ENCODE results near the gene BLTP3B.

GRCh38 chr12:100120355-100120754, 22.3 kb downstream of the BLTP3B start:
- no peak for TF ChIP-seq CTCF (IDR thresholded peaks at IDR 0.05)
- TF ChIP-seq POLR2A (IDR thresholded peaks at IDR 0.05) = no peak
